ENCODE data around the gene PSME4.
"Not testable (repeated sequence)": the region's sequence is repeated elsewhere in the genome, so short reads cannot be mapped to it uniquely, and the experiment has no call there.

PSME4 gene

DNA sequence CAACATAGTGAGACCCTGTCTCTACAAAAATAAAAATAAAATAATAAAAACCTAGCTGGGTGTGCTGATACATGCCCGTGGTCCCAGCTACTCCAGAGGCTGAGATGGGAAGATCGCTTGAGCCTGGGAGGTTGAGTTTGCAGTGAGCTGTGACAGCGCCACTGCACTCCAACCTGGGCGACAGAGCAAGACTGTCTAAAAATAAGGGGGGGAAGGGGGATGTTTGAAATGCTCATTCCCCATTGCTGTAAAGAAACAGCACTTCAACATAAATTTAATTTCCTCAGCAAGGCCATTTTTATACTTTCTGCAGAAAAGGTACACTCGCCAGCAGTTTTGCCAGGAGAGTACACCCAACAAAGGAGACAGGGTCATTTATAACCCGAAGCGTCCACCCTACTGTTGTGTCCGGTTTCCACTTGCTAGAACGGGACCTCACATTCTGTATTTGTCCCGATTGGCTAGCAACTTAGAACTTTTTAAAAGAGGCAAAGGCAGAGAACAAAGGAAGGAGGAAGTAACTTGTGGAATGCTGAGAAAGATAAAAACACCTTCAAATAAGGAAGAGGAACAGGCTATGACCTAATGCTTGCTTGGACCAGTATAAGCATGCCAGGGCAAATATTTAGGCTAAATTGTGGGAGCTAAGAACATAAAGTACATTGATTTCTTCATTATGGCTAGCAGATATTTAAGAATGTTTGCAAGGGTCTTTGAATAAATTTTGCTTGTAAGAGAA lies 9.1 kb downstream of the PSME4 start:
- DNase-seq (ENCODE audit: low spot score), result not testable (repeated sequence)

DNA sequence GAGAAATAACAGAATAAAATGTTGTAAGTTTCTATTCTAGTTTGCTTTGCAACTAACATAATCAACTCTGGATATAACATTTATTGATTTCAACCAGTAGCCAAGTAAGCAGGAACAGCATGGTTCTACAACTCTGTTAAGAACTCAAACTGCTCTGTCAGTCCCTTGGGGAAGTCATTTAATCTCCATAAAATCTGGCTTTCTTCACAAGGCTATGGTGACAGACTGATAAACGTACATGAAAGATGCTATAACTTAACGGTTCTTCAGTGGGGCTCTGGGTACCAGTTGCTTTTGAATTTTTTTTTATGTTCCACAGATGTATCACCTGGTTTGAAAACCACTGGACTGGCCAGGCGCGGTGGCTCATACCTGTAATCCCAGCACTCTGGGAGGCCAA lies 10.3 kb downstream of the PSME4 start:
- no peak for DNase-seq (ENCODE audit: low spot score)

DNA sequence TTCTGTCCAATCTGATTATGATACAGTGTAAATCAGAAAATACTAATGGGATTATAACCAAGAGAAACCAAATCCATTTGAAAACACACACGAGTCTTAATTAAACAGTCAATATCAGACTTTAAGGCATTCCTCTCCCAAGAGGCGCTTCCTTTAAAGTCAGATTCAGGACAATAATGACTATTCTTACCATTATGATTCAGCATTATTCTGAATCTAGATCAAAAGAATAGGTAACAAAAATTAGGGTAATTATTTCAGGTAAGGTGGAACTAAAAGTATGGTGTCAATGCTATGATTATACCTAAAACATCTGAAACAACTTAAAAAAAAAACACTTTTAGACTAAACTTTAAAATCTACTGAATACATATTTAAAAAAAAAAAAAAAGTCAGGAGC lies 12.3 kb downstream of the PSME4 start:
- no peak for DNase-seq (ENCODE audit: low spot score)

DNA sequence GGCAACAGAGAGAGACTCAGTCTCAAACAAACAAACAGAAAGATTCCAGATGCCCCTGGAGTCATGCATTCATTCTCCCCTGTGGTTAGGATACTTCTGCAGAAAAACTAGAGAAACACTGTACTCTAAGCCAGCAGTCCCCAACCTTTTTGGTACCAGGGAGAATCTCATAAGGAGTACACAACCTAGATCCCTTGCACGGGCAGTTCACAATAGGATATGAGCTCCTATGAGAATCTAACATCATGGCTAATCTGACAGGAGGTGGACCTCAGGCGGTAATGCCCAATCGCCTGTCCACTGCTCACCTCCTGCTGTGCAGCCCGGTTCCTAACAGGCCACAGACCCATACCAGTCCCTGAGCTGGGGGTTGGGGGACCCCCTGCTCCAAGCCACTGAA lies 18.3 kb downstream of the PSME4 start:
- DNase-seq (ENCODE audit: low spot score), result no peak

DNA sequence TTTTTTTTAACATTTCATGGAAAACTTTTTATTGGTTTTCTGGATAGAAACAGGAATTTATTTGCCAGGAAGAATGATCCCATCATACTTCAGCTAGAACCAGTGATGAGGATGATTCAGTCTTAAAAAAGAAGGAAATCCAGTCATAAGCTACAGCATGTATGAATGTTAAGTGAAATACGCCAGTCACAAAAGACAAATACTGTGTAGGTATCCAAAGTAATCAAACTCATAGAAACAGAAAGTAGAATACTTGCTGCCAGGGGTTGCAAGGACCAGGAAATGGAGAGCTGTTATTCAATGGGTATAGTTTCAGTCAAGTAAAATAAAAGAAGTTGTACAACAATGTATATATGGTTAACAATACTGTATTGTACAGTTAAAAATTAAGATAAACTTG lies 21.3 kb downstream of the PSME4 start:
- DNase-seq (ENCODE audit: low spot score), result no peak

DNA sequence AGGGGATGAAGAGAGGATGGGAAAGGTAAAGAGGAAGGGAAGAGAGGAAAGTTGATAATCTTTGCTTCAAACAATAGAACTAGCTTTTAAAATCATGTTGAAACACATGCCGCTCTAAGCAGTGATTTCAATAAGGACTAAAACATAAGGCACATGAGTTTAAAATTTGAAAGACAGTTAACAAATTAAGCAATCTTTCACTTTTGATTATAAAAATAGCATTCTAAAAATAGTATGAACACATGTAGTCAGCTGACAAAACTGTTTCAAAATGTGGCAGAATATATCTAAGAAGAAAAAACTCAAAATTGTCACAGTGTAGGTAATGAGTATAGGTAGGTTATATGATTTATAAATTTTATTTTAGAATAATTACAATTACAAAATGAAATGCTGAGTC lies 25.3 kb downstream of the PSME4 start:
- DNase-seq (ENCODE audit: low spot score), result no peak

DNA sequence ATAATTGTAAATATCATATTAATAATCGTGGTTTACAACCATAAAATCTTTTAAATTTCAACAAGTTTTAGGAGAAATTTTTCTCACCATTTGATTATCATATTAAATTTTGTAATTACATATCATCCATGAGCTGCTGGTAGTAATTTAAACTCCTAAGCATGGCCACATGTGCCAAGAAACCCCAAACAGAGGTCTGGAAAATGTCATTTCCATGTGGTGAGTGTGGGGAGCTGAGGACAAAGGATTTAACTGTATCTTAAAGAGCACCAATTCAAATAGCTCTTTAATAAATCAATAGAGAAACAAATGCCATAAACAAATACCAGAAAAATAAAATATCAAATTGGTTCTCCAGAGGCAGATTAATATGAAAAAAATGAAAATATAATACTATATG lies 26.3 kb downstream of the PSME4 start:
- DNase-seq (ENCODE audit: low spot score), result no peak

DNA sequence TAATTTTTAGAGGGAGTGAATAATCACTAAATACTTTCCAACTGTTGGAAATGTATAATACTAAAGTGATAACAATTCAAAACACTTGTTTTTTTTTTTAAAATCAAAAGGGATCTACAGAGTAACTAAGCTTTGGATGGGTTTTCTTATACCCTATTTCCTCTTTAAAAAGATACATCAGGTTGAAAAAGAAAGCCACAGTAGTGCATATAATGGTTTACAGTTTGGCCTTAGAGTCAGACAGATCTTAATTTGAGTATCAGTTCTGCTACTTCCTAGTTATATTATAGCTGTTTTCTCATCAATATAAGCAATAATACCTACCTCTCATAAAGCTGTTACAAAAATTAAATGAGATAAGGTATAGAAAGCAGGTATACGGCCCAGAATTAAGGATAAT lies 28.5 kb downstream of the PSME4 start:
- DNase-seq (ENCODE audit: low spot score), result no peak

DNA sequence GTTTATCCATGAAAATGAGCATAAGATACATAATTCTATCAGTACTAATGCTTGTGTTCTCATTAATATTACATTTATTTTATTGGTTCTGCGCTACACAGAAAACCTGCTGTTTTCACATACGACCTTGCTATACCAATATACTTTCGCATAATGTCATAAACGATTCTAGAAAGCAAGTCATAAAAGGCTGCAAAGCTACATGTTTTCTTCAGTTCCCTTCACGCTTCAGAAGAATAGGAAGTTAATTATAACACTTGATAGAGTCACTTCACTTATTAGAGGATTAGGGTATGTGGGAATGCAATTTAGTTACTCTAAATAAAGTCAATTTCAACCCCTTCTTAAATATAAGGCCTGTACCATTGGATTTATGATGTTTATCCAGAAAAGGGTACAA lies 29.0 kb downstream of the PSME4 start:
- DNase-seq (ENCODE audit: low spot score), result no peak

DNA sequence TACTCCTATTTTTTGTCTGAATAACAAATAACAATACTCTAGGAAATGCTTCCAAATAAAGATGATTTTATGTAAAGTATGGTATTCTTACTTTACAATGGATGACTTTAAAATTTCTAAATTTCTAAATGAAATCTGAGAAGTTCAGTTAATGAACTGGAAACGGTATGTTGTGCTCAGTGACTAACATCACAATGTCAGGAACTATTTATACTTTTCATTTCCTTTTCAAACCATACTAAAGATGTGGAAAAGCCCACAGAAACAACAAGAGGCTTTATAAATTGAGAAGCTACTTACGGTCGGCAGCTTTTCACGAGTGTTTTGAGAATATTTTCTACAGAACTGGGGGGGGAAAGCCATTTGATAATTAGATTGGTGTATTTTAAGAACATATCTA lies 31.1 kb downstream of the PSME4 start:
- no peak for DNase-seq (ENCODE audit: low spot score)

DNA sequence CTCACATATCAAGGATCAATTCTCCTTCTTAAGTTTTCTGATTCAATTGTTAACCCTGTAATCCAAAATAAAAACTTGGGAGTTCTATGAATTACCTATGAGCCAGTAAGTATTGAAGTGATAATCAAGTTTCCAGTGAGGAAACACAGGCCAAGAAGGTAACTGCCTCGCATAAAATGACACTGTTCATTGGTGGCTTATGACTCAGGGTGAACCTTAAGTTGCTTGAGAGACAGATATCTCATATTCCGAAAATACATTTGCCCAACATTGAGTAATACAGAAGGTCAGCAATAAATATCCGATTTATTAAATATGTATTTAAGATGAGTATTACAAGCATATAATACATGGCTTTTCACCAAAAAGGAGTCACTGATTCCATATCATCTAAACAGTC lies 31.9 kb downstream of the PSME4 start:
- DNase-seq (ENCODE audit: low spot score), result no peak

DNA sequence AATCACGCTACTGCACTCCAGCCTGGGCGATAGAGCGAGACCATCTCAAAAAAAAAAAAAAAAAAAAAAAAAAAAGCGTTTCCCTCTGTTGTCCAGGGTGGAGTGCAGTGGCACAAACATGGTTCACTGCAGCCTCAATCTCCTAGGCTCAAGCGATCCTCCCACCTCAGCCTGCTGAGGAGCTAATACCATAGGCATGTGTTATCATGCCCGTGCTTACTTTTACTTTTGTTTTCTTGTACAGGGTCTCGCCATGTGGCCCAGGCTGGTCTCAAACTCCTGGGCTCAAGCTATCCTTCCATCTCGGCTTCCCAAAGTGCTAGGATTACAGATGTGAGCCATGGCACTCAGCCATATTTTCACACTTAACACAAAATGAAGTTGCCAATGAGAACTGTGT lies 37.5 kb downstream of the PSME4 start:
- DNase-seq (ENCODE audit: low spot score), result no peak

DNA sequence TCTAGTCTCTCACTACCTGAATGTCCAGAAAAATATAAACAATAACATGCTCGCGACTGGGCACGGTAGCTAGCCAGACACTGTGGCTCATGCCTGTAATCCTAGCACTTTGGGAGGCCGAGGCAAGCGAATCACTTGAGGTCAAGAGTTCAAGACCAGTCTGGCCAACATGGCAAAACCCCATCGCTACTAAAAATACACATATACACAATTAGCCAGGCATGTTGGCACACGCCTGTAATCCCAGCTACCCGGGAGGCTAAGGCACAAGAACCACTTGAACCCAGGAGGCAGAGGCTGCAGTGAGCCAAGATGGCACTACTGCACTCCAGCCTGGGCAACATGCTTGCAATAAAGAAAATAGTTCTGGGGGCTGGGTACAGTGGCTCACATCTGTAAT lies 44.5 kb downstream of the PSME4 start:
- not testable (repeated sequence) for DNase-seq (ENCODE audit: low spot score)

DNA sequence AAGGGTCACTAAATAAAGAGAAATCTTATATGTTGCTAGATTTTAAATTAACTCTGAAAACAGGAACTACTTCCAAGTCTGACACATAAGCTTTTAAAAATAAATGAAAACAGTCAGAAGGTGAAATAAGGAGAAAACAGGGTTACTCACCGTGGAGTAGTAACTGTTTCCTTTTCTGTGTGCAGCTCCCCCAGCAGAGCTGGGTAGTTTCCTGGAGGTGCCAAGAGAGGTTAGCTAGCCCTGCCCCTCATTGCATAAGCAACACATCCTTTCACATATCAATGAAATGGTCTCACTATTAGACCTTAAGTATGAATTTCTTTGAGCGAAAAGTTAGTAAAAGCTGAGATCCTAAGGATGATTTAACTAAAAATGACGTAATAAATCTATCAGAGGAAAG lies 57.1 kb downstream of the PSME4 start:
- peak; percentile 14 for DNase-seq (ENCODE audit: low spot score)

DNA sequence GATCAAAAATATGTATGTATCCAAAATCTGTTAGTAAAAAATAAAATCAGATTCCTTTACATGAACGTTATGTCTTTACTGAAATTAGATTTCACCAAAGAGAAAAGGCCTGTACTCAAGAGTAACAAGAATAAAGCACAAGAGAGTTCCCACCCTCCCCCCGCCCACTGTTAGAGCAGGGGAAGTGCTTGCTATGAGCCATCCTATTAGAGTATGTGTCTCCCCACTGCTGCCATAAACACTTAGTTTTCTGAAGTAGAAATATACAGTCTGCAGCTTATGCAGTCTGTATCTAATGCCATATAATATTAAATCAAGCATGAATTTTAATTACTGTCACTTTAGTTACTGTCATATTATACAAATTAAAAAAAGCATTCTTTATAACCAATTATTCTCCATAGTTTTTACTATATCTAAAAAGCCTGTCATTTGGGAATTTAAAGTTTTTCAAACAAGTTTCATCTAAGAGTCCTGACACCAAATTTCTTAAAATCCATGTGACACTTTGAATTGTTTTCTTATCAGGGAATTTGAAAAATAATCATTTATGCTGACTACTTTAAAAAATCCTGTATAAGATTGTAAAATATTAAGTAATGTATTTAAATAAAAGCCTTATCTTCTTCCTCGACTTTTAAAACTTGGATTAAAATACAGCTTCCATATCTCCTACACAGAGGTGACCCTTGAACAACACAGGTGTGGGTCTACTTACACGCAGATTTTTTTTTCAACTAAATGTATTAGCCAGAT lies 59.2 kb downstream of the PSME4 start:
- DNase-seq (ENCODE audit: low spot score), result no peak

DNA sequence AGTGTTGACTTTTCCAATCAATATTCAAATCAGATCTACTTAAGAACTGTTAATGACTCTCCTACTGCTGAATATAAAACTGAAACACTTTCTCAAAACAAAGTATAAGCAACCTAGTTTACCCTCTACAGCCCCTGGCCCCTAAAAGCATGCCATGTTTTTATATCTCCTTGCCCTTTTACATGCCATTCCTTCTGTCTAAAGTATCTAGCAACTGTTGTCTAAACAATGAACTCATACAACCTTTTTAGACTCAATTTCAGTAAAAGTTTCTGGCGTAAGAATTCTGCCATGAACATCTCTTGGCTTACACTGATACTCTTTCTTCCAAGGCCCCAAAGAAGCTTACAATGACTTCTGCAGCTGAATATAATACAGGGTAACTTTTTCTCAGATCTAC lies 63.2 kb downstream of the PSME4 start:
- no peak for DNase-seq (ENCODE audit: low spot score)

DNA sequence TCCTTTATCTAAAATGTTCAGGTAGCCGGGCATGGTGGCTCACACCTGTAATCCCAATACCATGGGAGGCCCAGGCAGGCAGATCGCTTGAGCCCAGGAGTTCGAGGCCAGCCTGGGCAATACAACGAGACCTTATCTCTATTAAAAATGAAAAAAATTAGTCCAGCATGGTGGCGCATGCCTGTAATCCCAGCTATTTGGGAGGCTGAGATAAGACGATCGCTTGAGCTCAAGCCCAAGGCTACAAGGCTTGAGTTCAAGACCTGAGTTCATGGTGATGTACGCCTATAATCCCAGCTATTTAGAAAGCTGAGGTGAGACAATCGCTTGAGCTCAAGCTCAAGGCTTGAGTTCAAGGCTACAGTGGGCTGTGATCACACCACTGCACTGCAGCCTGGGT lies 65.4 kb downstream of the PSME4 start:
- no peak for DNase-seq (ENCODE audit: low spot score)

DNA sequence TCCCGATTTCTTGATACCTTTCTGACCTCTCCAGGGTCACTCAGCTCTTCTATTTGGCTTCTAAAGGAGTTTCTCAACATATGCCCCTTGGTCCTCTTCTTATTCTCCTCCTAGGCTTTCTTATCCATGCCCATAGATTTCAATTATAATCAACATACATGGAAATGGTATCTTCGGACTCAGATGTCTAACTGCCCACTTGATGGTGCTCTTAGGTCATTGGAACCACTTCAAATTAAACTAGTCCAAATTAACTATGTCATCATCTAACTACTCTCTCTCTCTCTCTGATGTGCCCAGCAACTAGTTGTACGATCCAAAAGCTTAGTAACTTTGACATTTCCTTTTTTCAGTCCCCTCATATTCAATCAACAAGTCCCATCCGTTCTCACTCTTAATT lies 67.8 kb downstream of the PSME4 start:
- DNase-seq (ENCODE audit: low spot score), result no peak

DNA sequence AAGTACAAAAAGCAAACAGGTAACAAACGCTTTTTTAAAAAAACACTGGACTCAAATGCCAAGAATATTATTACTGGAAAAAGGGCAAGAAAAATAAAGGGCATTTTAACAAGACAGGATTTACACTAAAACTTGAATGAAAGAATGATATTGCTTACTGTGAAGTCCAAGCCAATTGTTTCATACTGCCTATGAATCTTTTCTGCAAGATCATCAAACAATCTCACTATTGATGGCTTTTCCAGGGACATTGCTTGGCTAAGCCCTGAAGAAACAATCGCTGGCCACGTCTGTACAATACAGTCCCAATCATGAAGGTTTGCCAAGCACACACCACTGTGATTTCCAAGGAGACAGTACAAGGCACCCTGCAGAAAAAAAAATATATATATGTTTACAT lies 69.6 kb downstream of the PSME4 start:
- no peak for DNase-seq (ENCODE audit: low spot score)

DNA sequence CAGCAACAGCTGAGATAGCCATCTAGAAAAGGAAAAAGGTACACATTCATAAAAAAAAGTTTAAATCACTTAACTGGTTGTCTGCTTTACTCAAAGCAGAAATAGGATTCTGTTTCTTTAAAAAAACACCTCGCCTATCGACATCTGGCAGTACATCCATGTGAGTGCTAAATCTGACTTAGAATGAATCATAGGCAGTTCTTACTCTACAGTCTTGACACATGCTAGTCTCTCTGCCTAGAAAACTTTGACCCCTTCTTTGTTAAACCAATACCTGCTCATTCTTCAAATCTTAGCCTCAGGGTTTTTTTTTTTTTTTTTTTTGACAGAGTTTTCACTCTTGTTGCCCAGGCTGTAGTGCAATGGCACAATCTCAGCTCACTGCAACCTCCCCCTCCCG lies 73.9 kb downstream of the PSME4 start:
- no peak for DNase-seq (ENCODE audit: low spot score)

DNA sequence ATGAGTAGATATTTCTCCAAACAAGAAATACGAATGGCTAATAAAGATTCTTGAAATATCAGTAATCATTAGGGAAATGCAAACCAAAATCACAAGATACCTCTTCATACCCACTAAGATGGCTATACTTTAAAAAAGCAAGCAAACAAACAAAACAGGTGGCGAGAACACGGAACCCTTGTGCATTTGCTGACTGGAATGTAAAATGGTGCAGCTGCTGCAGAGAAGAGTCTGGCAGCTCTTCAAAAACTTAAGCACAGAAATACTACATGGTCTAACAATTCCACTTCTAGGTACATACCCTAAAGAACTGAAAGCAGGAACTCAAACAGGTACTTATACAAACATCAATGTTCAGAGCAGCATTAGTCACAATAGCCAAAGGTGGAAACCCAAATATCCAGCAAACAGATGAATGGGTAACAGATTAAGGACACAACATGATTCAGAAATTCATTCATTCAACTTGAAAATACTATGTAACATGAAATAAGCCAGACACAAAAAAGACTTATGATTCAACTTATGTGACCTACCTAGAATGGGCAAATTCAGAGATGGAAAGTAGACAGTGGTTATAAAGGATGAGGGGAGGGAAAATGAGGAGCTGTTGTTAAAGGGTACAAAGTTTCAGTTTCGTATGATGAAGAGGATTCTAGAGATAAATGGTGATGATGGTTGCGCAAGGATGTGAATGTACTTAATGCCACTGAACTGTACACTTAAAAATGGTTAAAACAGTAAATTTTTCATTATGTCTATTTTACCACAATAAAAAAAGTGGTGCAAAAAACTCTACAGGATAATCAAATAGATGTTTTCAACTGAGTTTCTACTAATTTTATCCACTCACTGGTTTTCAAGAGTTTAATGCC lies 84.2 kb downstream of the PSME4 start:
- no peak for DNase-seq (ENCODE audit: low spot score)

DNA sequence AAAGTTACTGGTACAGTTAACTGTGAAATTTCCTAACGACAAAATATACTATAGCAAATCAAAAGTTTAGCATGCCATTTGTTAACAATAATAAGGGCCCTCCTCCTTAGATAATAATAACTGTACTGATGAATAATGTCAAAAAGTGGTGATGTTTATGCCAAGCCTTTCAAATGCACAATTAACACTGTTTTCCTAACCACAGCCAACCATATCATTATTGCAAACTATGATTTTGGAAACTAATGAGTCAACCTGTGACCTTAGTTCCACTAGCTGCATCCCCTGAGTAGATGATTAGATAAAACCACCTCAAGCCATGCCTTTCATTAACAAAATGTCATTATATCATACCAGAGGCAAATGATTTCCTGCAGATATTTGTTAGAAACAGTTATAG lies 85.9 kb downstream of the PSME4 start:
- no peak for DNase-seq (ENCODE audit: low spot score)

DNA sequence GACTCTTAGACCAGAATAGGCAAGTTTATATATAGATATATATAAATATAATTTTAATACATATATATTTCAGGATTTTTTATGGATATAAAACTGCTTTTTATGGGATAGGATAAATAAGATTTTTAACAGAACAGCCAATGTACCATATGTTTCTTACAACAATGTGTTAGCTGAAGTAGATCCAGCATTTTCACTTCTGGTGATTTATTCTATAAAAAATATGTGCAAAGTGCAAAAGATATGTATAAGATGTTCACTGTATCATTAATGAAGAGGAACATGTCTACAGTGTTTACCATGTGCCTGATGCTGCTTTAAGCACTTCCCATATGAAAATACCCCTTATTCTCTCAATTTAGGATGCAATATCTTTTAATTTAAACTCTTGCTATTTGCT lies 88.8 kb downstream of the PSME4 start:
- no peak for DNase-seq (ENCODE audit: low spot score)
